Esophagus muscularis mucosa (tissue), 4 donors: ENCODE data around the gene RBM19. TPM values are rescaled to one million over a fixed set of nuclear protein-coding genes. Genes with fewer than 3 reads are reported as not detected.

Experiments
- DNase-seq: peaks from one replicate; pipeline ENCODE4 v3.0.0-alpha.2; 2017; ENCODE audit errors: extremely low spot score
- H3K27ac ChIP-seq, 4 donors: fragments of 200-600 bp; sonication (generic); replicated peaks in 1 of 4; 1 replicate in 3 of 4; 2 replicates in 1 of 4; pipeline ENCODE4 v1.5.1; 2016 to 2019; ENCODE audit warnings: mild to moderate bottlenecking in 1 of 4
- H3K27me3 ChIP-seq, 4 donors: fragments of 200-600 bp; sonication (generic); one replicate each; pipeline versions ENCODE4 v1.5.1 to v1.6.0; 2016 to 2019
- H3K36me3 ChIP-seq, 4 donors: fragments of 200-600 bp; sonication (generic); one replicate each; pipeline ENCODE4 v1.5.1; 2016 to 2019
- H3K4me1 ChIP-seq, 4 donors: fragments of 200-600 bp; sonication (generic); one replicate each; pipeline ENCODE4 v1.5.1; 2016 to 2019
- H3K4me3 ChIP-seq, 4 donors: fragments of 200-600 bp; sonication (generic); 1 replicate in 2 of 4; 2 replicates in 2 of 4; pipeline ENCODE4 v1.5.1; 2016 to 2019; ENCODE audit warnings: mild to moderate bottlenecking in 4 of 4, moderate library complexity in 1 of 4
- H3K9me3 ChIP-seq, 4 donors: fragments of 200-600 bp; sonication (generic); 1 replicate in 3 of 4; 2 replicates in 1 of 4; pipeline ENCODE4 v1.5.1; 2016 to 2019
- CTCF ChIP-seq, 3 experiments: fragments of 200-600 bp in 2 of 3; fragments of 450-650 bp in 1 of 3; sonication (generic) in 2 of 3; IDR thresholded peaks; one replicate each; pipeline ENCODE4 v1.5.1; 2017 to 2019; ENCODE audit warnings: antibody characterized with exemption in 3 of 3, mild to moderate bottlenecking in 2 of 3, moderate library complexity in 1 of 3
- EP300 ChIP-seq: sonication (generic); formaldehyde crosslinking; IDR thresholded peaks from one replicate; pipeline ENCODE4 v1.6.1; 2017; ENCODE audit warnings: antibody characterized with exemption
- POLR2A ChIP-seq: fragments of 450-650 bp; IDR thresholded peaks from one replicate; pipeline ENCODE4 v1.6.1; 2017; ENCODE audit warnings: antibody characterized with exemption, moderate library complexity, mild to moderate bottlenecking, low read depth
- POLR2AphosphoS5 ChIP-seq, 2 donors: sonication (generic); formaldehyde crosslinking; IDR thresholded peaks; one replicate each; pipeline ENCODE4 v1.6.1; 2017; ENCODE audit warnings: antibody characterized with exemption in 2 of 2
- WGBS: methylation state at CpG from one replicate; pipeline ENCODE4 v1.1.5; 2018; 5-methylcytosine and 5-hydroxymethylcytosine counted together
- intact Hi-C: fragments of 100-400 bp; cut with DNase I; formaldehyde crosslinking; loops from one replicate; pipeline ENCODE4 v1.15.1; 2023
- total RNA-seq, 4 donors: library from RNA; depleted of rRNA; stranded (reverse); fragments of >200 nt; gene quantifications; one replicate each; pipeline versions ENCODE4 v1.1.0 to v1.2.1, GENCODE V29; 2016

The RBM19 gene
- total RNA-seq, 4 donors from 2014 or later, result 26.7 to 40.0 (median 27.4) TPM

- no peak overlapping the region for H3K4me3 ChIP-seq
- 75% methylated on average over 5 of the region's 8 CpGs for WGBS
- H3K27me3 ChIP-seq, result no peaks in the 10 kb centered on the region
- no peak overlapping the region for H3K27ac ChIP-seq
- TF ChIP-seq POLR2A (no peak), EP300 (no peak), CTCF (IDR thresholded peaks at IDR 0.05) (no peak), POLR2AphosphoS5 (IDR thresholded peaks at IDR 0.05) (no peak)
- no peaks in the 10 kb centered on the region for H3K9me3 ChIP-seq
- DNase-seq, result no peak
- H3K4me1 ChIP-seq, result no peaks in the 10 kb centered on the region
- H3K36me3 ChIP-seq, result peaks cover under 1 to 41% (median 22%) of the 10 kb centered on the region in 4 donors
- intact Hi-C loops, result no loop called here
Measured at GRCh38 chr12:113825705-113826104, 140.4 kb downstream of the RBM19 start.

- peaks cover 5 to 44% (median 19%) of the 10 kb centered on the region in 4 donors for H3K36me3 ChIP-seq
- H3K27ac ChIP-seq, result no peak overlapping the region
- no peak overlapping the region for H3K4me3 ChIP-seq
- H3K9me3 ChIP-seq, result no peaks in the 10 kb centered on the region
- H3K4me1 ChIP-seq, result no peaks in the 10 kb centered on the region
- TF ChIP-seq CTCF (IDR thresholded peaks at IDR 0.05) (no peak), POLR2AphosphoS5 (IDR thresholded peaks at IDR 0.05) (no peak), POLR2A (no peak), EP300 (no peak)
- no peaks in the 10 kb centered on the region for H3K27me3 ChIP-seq
- intact Hi-C loops, result no loop called here
- 88% methylated on average over 5 of the region's 5 CpGs for WGBS
- no peak for DNase-seq
Measured at GRCh38 chr12:113823816-113824215, 142.3 kb downstream of the RBM19 start.

- WGBS, result 78% methylated on average over 15 of the region's 16 CpGs
Measured at GRCh38 chr12:113823016-113823415, 143.1 kb downstream of the RBM19 start.

GRCh38 chr12:113820842-113821241, 145.3 kb downstream of the RBM19 start:
- Histone ChIP-seq H3K27me3 (no peaks in the 10 kb centered on the region), H3K27ac (no peak overlapping the region), H3K9me3 (no peaks in the 10 kb centered on the region), H3K4me3 (no peak overlapping the region), H3K36me3 (peaks cover 9 to 55% (median 33%) of the 10 kb centered on the region in 4 donors), H3K4me1 (no peaks in the 10 kb centered on the region)
- no peak for TF ChIP-seq CTCF (IDR thresholded peaks at IDR 0.05)
- no peak for TF ChIP-seq POLR2A
- no peak for TF ChIP-seq POLR2AphosphoS5 (IDR thresholded peaks at IDR 0.05)
- TF ChIP-seq EP300, result no peak
- DNase-seq, result no peak
- 98% methylated on average over 7 of the region's 8 CpGs for WGBS
- intact Hi-C loops, result no loop called here

More at GRCh38 chr12:113823016-113823415, 143.1 kb downstream of the RBM19 start:
- H3K36me3 ChIP-seq, result peaks cover 5 to 44% (median 19%) of the 10 kb centered on the region in 4 donors
- H3K27ac ChIP-seq, result no peak overlapping the region
- no peak overlapping the region for H3K4me3 ChIP-seq
- H3K27me3 ChIP-seq, result no peaks in the 10 kb centered on the region
- no peak for DNase-seq
- no peaks in the 10 kb centered on the region for H3K4me1 ChIP-seq
- no peaks in the 10 kb centered on the region for H3K9me3 ChIP-seq
- intact Hi-C loops, result no loop called here
- TF ChIP-seq POLR2A (no peak), POLR2AphosphoS5 (IDR thresholded peaks at IDR 0.05) (no peak)

- WGBS, result 81% methylated on average over 13 of the region's 15 CpGs
- H3K4me1 ChIP-seq, result no peaks in the 10 kb centered on the region
- no peak for TF ChIP-seq CTCF (IDR thresholded peaks at IDR 0.05)
- TF ChIP-seq EP300, result no peak
- no peak for TF ChIP-seq POLR2A
- no peak for TF ChIP-seq POLR2AphosphoS5 (IDR thresholded peaks at IDR 0.05)
- no peaks in the 10 kb centered on the region for H3K9me3 ChIP-seq
- no peak for DNase-seq
- intact Hi-C loops, result no loop called here
- no peak overlapping the region for H3K4me3 ChIP-seq
- H3K27ac ChIP-seq, result no peak overlapping the region
- H3K36me3 ChIP-seq, result peaks cover 9 to 59% (median 33%) of the 10 kb centered on the region in 4 donors
- H3K27me3 ChIP-seq, result no peaks in the 10 kb centered on the region
Measured at GRCh38 chr12:113820309-113820708, 145.8 kb downstream of the RBM19 start.
